Measurements from ENCODE around the gene MRPL40.

Gene MRPL40

GRCh38 chr22:19480789-19481188 is 48.4 kb downstream of the MRPL40 start:
- DNase-seq (ENCODE audit: low read depth), result peak; percentile 22
- peak; percentile 24; the same call in 1 of the 2 replicates for TF ChIP-seq MAX (IDR thresholded peaks at IDR 0.05; ENCODE audit: low read depth, low read length)
- no peak for TF ChIP-seq MYC (IDR thresholded peaks at IDR 0.05; ENCODE audit: low read depth, low read length)
- TF ChIP-seq POLR2A (IDR thresholded peaks at IDR 0.05; ENCODE audit: extremely low read depth, insufficient read length), result no peak
- TF ChIP-seq, protein P1, sequence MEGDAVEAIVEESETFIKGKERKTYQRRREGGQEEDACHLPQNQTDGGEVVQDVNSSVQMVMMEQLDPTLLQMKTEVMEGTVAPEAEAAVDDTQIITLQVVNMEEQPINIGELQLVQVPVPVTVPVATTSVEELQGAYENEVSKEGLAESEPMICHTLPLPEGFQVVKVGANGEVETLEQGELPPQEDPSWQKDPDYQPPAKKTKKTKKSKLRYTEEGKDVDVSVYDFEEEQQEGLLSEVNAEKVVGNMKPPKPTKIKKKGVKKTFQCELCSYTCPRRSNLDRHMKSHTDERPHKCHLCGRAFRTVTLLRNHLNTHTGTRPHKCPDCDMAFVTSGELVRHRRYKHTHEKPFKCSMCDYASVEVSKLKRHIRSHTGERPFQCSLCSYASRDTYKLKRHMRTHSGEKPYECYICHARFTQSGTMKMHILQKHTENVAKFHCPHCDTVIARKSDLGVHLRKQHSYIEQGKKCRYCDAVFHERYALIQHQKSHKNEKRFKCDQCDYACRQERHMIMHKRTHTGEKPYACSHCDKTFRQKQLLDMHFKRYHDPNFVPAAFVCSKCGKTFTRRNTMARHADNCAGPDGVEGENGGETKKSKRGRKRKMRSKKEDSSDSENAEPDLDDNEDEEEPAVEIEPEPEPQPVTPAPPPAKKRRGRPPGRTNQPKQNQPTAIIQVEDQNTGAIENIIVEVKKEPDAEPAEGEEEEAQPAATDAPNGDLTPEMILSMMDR (IDR thresholded peaks at IDR 0.05; ENCODE audit: low read depth, low read length), result no peak
- peak overlapping the region; percentile 95 for H3K4me3 ChIP-seq (ENCODE audit: low read depth, low read length)

DNA sequence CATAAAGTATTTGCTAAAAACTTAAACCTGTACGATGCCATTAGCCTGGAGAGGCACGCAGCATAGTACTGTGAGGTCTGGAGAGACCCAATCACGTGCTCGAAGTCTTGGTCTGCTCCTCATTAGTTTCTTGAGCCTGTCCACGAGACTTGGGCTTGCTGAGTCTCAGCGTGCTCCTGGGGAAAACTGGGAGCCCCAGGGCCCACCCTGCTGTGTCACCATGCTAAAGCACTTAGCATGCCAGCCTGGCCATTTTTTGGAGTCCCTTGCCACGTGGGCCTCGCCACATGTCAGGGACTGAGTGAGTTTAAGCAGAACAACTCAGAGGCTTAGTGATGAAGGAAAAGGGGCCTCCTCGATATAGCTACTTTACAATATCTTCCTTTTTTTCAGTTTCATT is 50.0 kb downstream of the MRPL40 start:
- H3K4me3 ChIP-seq (ENCODE audit: low read depth, low read length), result no peak overlapping the region
- DNase-seq (ENCODE audit: low read depth), result no peak
- TF ChIP-seq MYC (IDR thresholded peaks at IDR 0.05; ENCODE audit: low read depth, low read length) (no peak), POLR2A (IDR thresholded peaks at IDR 0.05; ENCODE audit: extremely low read depth, insufficient read length) (no peak), MAX (IDR thresholded peaks at IDR 0.05; ENCODE audit: low read depth, low read length) (no peak)
- TF ChIP-seq, protein P1 (IDR thresholded peaks at IDR 0.05; ENCODE audit: low read depth, low read length), result no peak

DNA sequence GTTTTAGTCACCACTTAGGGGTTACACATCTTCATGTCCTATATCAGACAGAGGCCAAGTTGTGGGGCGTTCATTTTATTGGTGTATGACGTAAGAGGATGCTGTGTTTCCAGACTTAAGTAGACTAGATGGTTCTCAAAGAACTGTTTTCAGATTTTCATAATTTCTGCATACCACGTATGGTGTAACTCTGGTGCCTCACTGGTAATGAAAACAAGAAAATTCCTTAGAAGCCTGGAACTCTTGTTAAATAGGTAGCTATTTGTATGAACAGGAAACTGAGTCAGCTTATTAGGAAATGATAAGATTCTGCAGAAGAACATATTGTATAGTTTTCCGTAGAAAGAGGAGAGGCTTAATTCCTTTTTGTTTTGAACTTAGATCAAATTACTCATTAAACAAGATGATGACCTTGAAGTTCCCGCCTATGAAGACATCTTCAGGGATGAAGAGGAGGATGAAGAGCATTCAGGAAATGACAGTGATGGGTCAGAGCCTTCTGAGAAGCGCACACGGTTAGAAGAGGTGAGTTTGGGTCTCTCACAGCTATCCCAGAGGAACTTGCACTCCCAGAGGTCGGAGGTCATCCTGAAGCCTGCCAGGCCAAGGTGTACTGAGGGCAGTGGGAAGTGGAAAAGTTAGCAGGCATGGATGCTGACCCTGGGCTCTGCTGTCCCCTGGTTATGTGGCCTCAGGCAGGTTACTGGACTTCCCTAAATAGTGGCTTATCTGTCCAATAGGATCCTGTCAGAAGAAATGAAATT is 51.3 kb downstream of the MRPL40 start:
- H3K4me3 ChIP-seq (ENCODE audit: low read depth, low read length), result no peak overlapping the region
- DNase-seq (ENCODE audit: low read depth), result peak; percentile 48
- TF ChIP-seq MYC (IDR thresholded peaks at IDR 0.05; ENCODE audit: low read depth, low read length), result no peak
